Measurements from ENCODE around the gene SNX6.

GRCh38 chr14:34662561-34663088 is 32.7 kb upstream of the SNX6 start:
- TF ChIP-seq POLR2A (conservative IDR thresholded peaks at IDR 0.05) = no peak
- TF ChIP-seq HDGF (IDR thresholded peaks at IDR 0.05) = no peak
- no peak for TF ChIP-seq HNRNPK (IDR thresholded peaks at IDR 0.05; ENCODE audit: low read depth, low read length, poor library complexity, severe bottlenecking)
- no peak for TF ChIP-seq SRF (CRISPR knock-in tag; IDR thresholded peaks at IDR 0.05)
- TF ChIP-seq COPS2 (conservative IDR thresholded peaks at IDR 0.05) = no peak

Measured in K562 (cell line).